K562 (cell line): ENCODE measurements around the gene DLGAP1. TPM values are rescaled to one million over a fixed set of nuclear protein-coding genes. Genes with fewer than 3 reads are reported as not detected.

Experiments
- ATAC-seq: fragments of 200-7000 bp; cut with Tn5 transposase; 3 replicates; pipeline ENCODE4 v1.9.1; 2020; ENCODE audit warnings: moderate library complexity
- BruUV-seq: library from RNA; stranded (reverse); fragments of 400-500 nt; replicated peaks from 2 replicates; lab custom pipeline; 2021; lab: Mats Ljungman, UMichigan
- CTCF ChIA-PET: fragments of 300-600 bp; formaldehyde crosslinking; extraction: SDS; loops from one replicate; lab custom pipeline; 2021; ENCODE audit warnings: low intra/inter-chr PET ratio; lab: Yijun Ruan, JAX
- POLR2A ChIA-PET: fragments of 300-600, 350-650 bp; sonication (Branson Sonifier 250); formaldehyde crosslinking; extraction: SDS; loops from one replicate; lab custom pipeline; 2021; ENCODE audit warnings: antibody characterized with exemption, inconsistent platforms; lab: Yijun Ruan, JAX
- DNase-seq, 4 experiments: peaks; one replicate each; pipeline versions ENCODE4 v3.0.0 to v3.0.0-alpha.2; 2011 to 2018; ENCODE audit warnings: low spot score in 3 of 4, mixed read lengths in 3 of 4; ENCODE audit errors: extremely low read depth in 1 of 4
- FAIRE-seq: peaks from 2 replicates; lab custom pipeline; 2011; peaks lifted over from hg19 to GRCh38; lab: Jason Lieb, UNC
- H2AFZ ChIP-seq: 2 replicates; pipeline ENCODE4 v1.6.0; 2011; ENCODE audit warnings: low read depth, low read length, control low read depth, inconsistent platforms
- H3K27ac ChIP-seq: fragments of 200-600 bp; 3 replicates; pipeline ENCODE4 v1.8.0; 2011; ENCODE audit warnings: low read depth, mild to moderate bottlenecking, control low read depth, inconsistent platforms, low read length, moderate library complexity, mixed read lengths; ENCODE audit errors: extremely low read depth
- H3K27me3 ChIP-seq, 2 experiments: fragments of 300-600 bp in 1 of 2; 2 replicates in 1 of 2; 3 replicates in 1 of 2; pipeline versions ENCODE4 v1.6.0 to v1.8.0; 2011; ENCODE audit warnings: inconsistent platforms in 2 of 2, low read length in 2 of 2, mild to moderate bottlenecking in 1 of 2, mixed read lengths in 1 of 2, moderate library complexity in 1 of 2; ENCODE audit not compliant: control insufficient read depth in 2 of 2, insufficient read depth in 2 of 2
- H3K36me3 ChIP-seq: fragments of 300-600 bp; 3 replicates; pipeline ENCODE4 v1.8.0; 2011; ENCODE audit warnings: mild to moderate bottlenecking, low read length, inconsistent platforms; ENCODE audit not compliant: control insufficient read depth, insufficient read depth
- H3K4me1 ChIP-seq, 2 experiments: fragments of 200-600 bp in 1 of 2; replicated peaks in 1 of 2; 2 replicates in 1 of 2; 3 replicates in 1 of 2; pipeline versions ENCODE4 v1.5.1 to v1.8.0; 2011; ENCODE audit warnings: inconsistent platforms in 2 of 2, low read length in 2 of 2, mild to moderate bottlenecking in 1 of 2, mixed read lengths in 1 of 2, moderate library complexity in 1 of 2; ENCODE audit not compliant: control insufficient read depth in 2 of 2, insufficient read depth in 2 of 2
- H3K4me2 ChIP-seq: 2 replicates; pipeline ENCODE4 v1.6.1; 2011; ENCODE audit warnings: low read length, control low read depth, inconsistent platforms, mixed read lengths; ENCODE audit not compliant: insufficient read depth
- H3K4me3 ChIP-seq: fragments of 200-600 bp; sonication (generic), shearing (Covaris generic); 2 replicates; pipeline ENCODE4 v1.5.1; 2016; ENCODE audit warnings: control low read depth, inconsistent platforms
- H3K79me2 ChIP-seq: fragments of 200-600 bp; 3 replicates; pipeline ENCODE4 v1.8.0; 2011; ENCODE audit warnings: low read length, inconsistent platforms; ENCODE audit not compliant: control insufficient read depth, insufficient read depth
- H3K9ac ChIP-seq, 2 experiments: 2 replicates each; pipeline versions ENCODE4 v1.6.0 to v1.6.1; 2011; ENCODE audit warnings: low read depth in 2 of 2, low read length in 2 of 2, control low read depth in 1 of 2, inconsistent platforms in 1 of 2, mild to moderate bottlenecking in 1 of 2, mixed read lengths in 1 of 2; ENCODE audit not compliant: insufficient read depth in 1 of 2
- H3K9me1 ChIP-seq: one replicate; pipeline ENCODE4 v1.6.0; 2011; ENCODE audit warnings: inconsistent platforms, mild to moderate bottlenecking, low read length, moderate library complexity; ENCODE audit not compliant: control insufficient read depth, insufficient read depth
- H3K9me3 ChIP-seq: replicated peaks from 2 replicates; pipeline ENCODE4 v1.5.1; 2011; ENCODE audit warnings: low read depth, low read length, inconsistent platforms; ENCODE audit not compliant: control insufficient read depth, insufficient read depth
- H4K20me1 ChIP-seq: replicated peaks from 2 replicates; pipeline ENCODE4 v1.6.1; 2011; ENCODE audit warnings: low read length, inconsistent platforms, mixed read lengths; ENCODE audit not compliant: control insufficient read depth, insufficient read depth
- CHD7 ChIP-seq: fragments of 200-600 bp; sonication (generic); IDR thresholded peaks from one replicate; pipeline ENCODE4 v1.6.1; 2012; ENCODE audit warnings: mild to moderate bottlenecking, low read depth, low read length, inconsistent platforms
- ETS2 ChIP-seq: IDR thresholded peaks from 2 replicates; pipeline ENCODE4 v1.6.1; 2016; ENCODE audit warnings: borderline replicate concordance, missing genetic modification characterization, mild to moderate bottlenecking, moderate library complexity, missing compliant biosample characterization; ENCODE audit not compliant: poor library complexity, severe bottlenecking
- FOXP1 ChIP-seq: sonication (generic); formaldehyde crosslinking; IDR thresholded peaks from 2 replicates; pipeline ENCODE4 v1.8.0; 2022; ENCODE audit warnings: mild to moderate bottlenecking, missing genetic modification reagents
- GTF2A2 ChIP-seq: IDR thresholded peaks from 2 replicates; pipeline ENCODE4 v1.6.1; 2016; ENCODE audit warnings: mild to moderate bottlenecking, missing genetic modification characterization, missing compliant biosample characterization
- KDM4B ChIP-seq, 2 experiments: fragments of 450-650 bp in 1 of 2; sonication (generic) in 1 of 2; IDR thresholded peaks; 2 replicates each; pipeline ENCODE4 v1.6.1; 2016 to 2017; ENCODE audit warnings: borderline replicate concordance in 2 of 2, antibody characterized with exemption in 1 of 2, low read depth in 1 of 2, mild to moderate bottlenecking in 1 of 2
- SAFB ChIP-seq: fragments of 200-400 bp; formaldehyde crosslinking; IDR thresholded peaks from 2 replicates; pipeline ENCODE4 v1.6.1; 2017; ENCODE audit warnings: low read depth, low read length, borderline replicate concordance
- SMAD4 ChIP-seq: fragments of 250-450 bp; sonication (Bioruptor Pico); conservative IDR thresholded peaks from 2 replicates; pipeline ENCODE4 v1.8.0; 2021; ENCODE audit warnings: inconsistent platforms, mild to moderate bottlenecking, moderate library complexity
- XRCC4 ChIP-seq: IDR thresholded peaks from one replicate; pipeline ENCODE4 v1.6.1; 2011; ENCODE audit not compliant: insufficient read depth, insufficient read length; ENCODE audit errors: extremely low read depth
- ZC3H11A ChIP-seq: IDR thresholded peaks from 2 replicates; pipeline ENCODE4 v1.6.1; 2012; ENCODE audit warnings: low read depth, low read length, improper control_type of control experiment
- ZKSCAN1 ChIP-seq: fragments of 150-350 bp; IDR thresholded peaks from 2 replicates; pipeline ENCODE4 v1.6.1; 2016; ENCODE audit warnings: low read depth, low read length
- ZNF12 ChIP-seq: sonication (generic); formaldehyde crosslinking; IDR thresholded peaks from 2 replicates; pipeline ENCODE4 v1.4.0; 2020; ENCODE audit warnings: mild to moderate bottlenecking, missing genetic modification reagents
- WGBS: fragments of 100-300 bp; shearing (Covaris generic); methylation state at CpG from one replicate; pipeline ENCODE4 v1.1.6; 2016; ENCODE audit warnings: low coverage, mixed read lengths; ENCODE audit not compliant: insufficient coverage; ENCODE audit errors: missing lambda C conversion rate; 5-methylcytosine and 5-hydroxymethylcytosine counted together
- in situ Hi-C: fragments of 300-500 bp; cut with MboI; formaldehyde crosslinking; loops from 4 replicates; pipeline ENCODE4 v1.15.0; 2018; ENCODE audit warnings: inconsistent platforms, mixed read lengths
- intact Hi-C: fragments of 100-400 bp; cut with micrococcal nuclease; formaldehyde crosslinking; loops from 2 replicates; pipeline ENCODE4 v1.14.2; 2022
- polyA plus RNA-seq, 8 experiments: library from polyadenylated mRNA; depleted of rRNA in 4 of 8; stranded (reverse) in 5 of 8; unstranded in 3 of 8; fragments of >200 nt; fragmentation: Nextera tagmentation in 2 of 8; fragmentation: Illumina TruSeq in 1 of 8; extraction: Ambion mirVana in 2 of 8; extraction: Trizol in 1 of 8; gene quantifications; 2 replicates each; pipeline versions ENCODE4 v1.2.1 to v1.2.3, GENCODE V29; 2011 to 2014; ENCODE audit warnings: inconsistent platforms in 1 of 8, missing spikeins in 1 of 8
- total RNA-seq, 7 experiments: library from RNA; depleted of rRNA in 6 of 7; stranded (reverse); fragments of >200 nt in 6 of 7; fragmentation: Illumina TruSeq in 2 of 7; extraction: Trizol in 2 of 7; gene quantifications; 2 replicates each; pipeline versions ENCODE4 v1.2.1 to v1.2.3, GENCODE V29; 2011 to 2021; ENCODE audit warnings: low replicate concordance in 1 of 7

The DLGAP1 gene
- total and polyA plus RNA-seq, 9 of the 15 experiments (the other 6 are each of a cell fraction or from before 2014, with no cell fraction given) = 0.04 to 0.22 (median 0.08) TPM

GRCh38 chr18:4357579-4357978 is 97.5 kb downstream of the DLGAP1 start:
- H2AFZ ChIP-seq = no peak overlapping the region
- POLR2A ChIA-PET = interaction anchor here (0.6 kb wide), 1 partner anchor 163 kb away, joined by 3 read pairs; no protein-coding TSS in a partner anchor
- no peak overlapping the region for H3K27ac ChIP-seq
- H3K9me1 ChIP-seq = no peaks in the 10 kb centered on the region
- no peak overlapping the region for H3K9ac ChIP-seq
- H3K27me3 ChIP-seq = no peaks in the 10 kb centered on the region
- H3K4me1 ChIP-seq = no peaks in the 10 kb centered on the region
- ATAC-seq = no peak
- WGBS = 0% methylated on average over 4 of the region's 4 CpGs
- CTCF ChIA-PET = no interaction called here
- BruUV-seq = no TSS peak
- DNase-seq = no peak
- H3K36me3 ChIP-seq = no peaks in the 10 kb centered on the region
- FAIRE-seq = no peak
- intact Hi-C loops (no loop called here), in situ Hi-C loops (no loop called here)
- H3K79me2 ChIP-seq = no peaks in the 10 kb centered on the region
- H3K4me3 ChIP-seq = no peak overlapping the region
- no peaks in the 10 kb centered on the region for H4K20me1 ChIP-seq
- H3K9me3 ChIP-seq = no peaks in the 10 kb centered on the region
- no peak overlapping the region for H3K4me2 ChIP-seq
- TF ChIP-seq ETS2 (tag) = no peak
- TF ChIP-seq SAFB = no peak
- TF ChIP-seq ZKSCAN1 = no peak
- TF ChIP-seq XRCC4 = no peak
- no peak for TF ChIP-seq ZC3H11A
- TF ChIP-seq ZNF12 (CRISPR knock-in tag) = no peak
- no peak for TF ChIP-seq GTF2A2
- no peak for TF ChIP-seq FOXP1 (CRISPR knock-in tag)
- no peak for TF ChIP-seq CHD7
- no peak for TF ChIP-seq SMAD4 (CRISPR knock-in tag)
- TF ChIP-seq KDM4B (IDR thresholded peaks at IDR 0.05; ENCODE audit: borderline replicate concordance in 2 of 2, low read depth in 1 of 2) = no peak
